NCI-H187 treated with DMSO at 0.1 percent for 48 hours (cell line): Measurements from ENCODE around the gene CREBBP.
"Not testable (repeated sequence)": the region's sequence is repeated elsewhere in the genome, so short reads cannot be mapped to it uniquely, and the experiment has no call there.

ENCODE experiments used
- DNase-seq: peaks from one replicate; lab custom pipeline; 2025; lab: John Stamatoyannopoulos, UW

CREBBP gene

DNA sequence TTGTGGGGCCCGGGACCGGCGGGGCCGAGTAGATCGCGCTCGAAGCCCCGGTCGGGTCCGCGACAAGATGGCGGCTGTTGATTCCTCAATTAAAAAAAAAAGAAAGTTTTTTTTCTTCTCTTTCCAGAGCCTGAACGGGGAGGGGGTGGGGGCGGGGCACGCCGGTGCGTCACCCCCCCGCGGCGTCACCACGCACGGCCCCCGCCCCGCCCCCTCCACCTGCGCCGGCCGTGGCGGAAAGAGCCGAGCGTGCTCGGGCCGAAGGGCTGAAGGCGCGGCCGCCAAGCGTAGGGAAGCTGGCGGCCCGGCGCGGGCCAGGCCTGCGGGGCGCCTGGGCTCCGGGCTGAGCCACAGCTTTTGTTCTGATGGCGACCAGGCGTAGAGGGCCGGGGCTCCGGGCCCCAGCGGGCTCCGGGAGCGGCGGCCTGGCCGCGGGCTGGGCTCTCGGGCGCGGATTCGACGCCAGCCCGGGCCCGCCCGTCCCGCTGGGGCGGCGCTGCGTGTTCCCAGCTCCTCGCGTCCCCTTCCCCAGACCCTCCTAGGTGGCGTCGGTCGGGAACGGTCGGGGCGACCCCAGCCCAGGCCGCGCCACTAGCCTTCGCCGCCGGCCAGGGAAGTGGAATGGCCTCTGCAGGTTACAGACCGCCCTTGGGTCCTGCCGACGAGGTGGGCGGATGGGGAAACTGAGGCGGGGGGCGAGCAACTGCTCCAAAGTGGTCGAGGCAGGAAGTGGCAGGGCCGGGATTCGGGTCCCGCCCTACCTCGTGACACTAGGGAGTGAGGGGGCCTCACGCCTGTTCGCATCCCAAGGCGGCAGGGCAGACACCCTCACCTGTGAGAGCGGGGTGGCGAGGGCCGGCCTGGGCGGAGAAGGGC, at the start of gene CREBBP:
CREBBP (minus strand) TSS at position 91 of the 876 bp plus-strand sequence. CDS start 797 bp downstream, outside the sequence.
- DNase-seq, result peak; percentile 21

DNA sequence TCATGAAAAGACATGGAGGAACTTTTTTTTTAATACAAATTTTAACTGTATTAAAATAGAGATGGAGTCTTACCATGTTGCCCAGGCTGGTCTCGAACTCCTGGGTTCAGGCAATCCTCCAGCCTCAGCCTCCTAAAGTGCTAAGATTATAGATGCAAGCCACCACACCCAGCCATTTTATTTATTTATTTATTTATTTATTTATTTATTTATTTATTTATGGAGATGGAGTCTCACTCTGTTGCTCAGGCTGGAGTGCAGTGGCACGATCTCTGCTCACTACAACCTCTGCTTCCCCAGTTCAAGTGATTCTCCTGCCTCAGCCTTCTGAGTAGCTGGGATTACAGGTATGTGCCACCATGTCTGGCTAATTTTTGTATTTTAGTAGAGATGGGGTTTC, 46.6 kb upstream of the CREBBP start:
- not testable (repeated sequence) for DNase-seq

DNA sequence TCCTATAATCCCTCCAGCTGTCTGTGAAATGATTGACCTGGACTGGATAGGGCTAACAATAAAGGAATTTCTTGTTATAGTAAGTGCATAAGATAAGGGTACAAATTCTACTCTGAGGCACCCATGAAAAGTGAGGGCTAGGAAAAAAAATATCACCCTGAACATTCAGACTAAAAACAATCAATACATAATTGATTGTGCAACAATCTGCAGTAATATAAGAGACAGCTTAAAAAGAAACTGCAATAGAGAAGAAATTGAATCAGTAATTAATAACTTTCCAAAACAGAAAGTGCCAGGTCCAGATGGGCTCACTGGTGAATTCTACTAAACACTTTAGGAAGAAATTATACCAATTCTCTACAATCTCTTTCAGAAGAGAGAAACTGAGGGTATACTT, 44.2 kb upstream of the CREBBP start:
- no peak for DNase-seq

DNA sequence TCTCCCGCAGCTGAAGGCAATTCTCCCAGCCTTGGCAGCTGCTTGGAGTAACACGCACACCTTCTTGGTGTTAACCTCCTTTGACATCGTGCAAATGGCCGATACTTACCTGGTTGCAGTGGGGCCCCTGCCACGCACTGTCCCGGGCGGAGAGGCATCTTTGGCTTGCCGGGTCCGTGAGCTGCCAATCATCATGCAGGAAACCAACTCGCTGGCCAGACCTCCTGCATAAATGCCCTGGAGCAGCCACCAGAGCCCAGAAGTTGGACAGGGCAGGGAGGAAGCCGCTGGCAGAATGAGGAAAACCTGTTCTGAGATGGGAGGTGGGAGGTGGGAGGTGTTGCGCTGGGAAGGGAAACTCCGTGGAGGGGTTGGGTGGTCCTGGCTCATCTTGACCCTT, 41.7 kb upstream of the CREBBP start:
- DNase-seq, result no peak

DNA sequence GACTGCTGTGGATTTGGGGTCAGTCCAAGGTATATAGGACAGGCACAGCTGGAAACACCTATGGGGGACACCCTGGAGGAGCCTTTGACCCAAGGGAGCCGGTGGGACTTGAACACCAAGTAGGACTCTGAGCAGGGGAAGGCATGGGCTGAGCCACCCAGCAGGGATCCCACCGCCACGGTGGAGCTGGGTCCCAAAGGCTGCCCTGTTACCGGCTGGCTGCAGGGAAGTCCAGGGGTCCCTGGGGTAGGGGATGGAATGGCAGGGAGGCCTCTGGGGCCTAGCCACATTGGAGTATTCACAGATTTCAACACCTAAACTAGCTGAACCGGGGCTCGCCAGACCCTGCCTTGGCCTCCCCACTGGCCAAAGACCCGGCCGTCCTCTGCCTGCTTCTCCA, 39.7 kb upstream of the CREBBP start:
- DNase-seq, result no peak

DNA sequence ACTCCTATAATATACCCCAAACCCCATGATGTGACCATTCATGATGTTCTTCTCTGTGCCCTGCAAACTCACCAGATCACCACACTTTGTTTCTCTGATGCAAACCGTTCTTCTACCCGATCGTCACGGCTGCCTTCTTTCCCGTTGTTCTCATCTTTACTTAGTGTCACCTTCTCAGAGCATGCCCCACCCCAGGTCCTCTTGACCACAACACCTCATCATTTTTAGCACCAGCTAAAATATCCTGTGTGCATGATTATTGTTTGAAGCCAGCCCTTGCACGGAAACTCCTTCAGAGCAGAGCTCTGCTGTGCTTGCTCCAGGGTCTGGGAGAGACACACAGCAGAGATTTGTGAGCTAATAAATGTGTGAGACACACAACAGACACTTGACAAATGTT, 38.9 kb upstream of the CREBBP start:
- no peak for DNase-seq

DNA sequence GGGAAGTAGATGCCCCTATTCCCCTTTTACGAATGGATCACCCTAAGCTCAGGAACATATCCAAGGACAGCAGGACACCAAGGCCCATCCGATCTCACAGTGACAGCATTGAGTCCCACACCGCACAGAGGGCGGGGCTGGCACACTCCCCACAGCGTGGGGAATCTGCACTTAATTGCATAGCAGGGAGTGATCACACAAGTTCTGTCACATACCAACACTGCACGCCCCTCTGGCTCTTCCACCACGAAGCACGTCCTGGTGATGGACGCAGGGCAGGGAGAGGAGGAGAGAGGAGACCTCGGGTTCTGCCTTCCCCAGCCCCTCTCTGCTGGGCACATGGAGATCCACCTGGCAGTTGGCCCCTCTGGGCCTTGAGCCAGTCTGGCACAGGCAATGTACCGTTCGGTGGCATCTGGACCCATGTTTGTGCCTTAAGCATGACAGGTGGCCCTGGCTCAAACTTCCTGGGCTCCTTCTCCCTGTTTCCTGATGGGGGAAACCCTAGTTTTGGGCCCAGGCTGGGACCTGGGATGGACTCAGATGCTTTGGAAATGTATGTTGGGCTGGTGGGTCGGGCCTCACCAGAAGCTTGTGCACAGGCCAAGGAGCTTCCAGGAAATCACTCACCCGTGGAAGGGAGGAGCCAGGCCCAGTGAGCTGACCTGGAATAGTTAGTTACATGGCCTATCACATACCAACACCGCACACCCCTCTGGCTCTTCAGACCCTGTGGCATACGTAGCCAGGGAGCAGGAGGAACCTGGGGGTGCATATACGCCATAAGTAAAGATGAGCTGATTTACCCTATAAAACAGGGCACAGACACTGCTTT, 35.1 kb upstream of the CREBBP start:
- no peak for DNase-seq

DNA sequence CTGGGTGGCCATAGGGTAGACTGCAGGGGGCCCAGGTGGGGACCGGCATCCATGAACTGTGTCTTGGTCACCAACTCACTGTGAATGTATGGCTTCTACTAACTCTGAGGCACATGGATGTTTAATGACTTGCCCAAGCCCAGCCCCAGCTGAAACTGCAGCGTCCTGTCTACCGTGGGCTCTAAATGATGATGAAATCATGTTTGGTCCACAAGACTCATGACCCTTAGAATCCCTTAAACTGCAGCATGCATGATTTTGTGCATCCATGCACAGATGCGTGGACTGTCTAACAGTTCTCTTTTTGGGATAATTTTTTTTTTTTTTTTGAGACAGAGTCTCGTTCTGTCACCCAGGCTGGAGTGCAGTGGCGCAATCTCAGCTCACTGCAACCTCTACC, 32.4 kb upstream of the CREBBP start:
- no peak for DNase-seq

DNA sequence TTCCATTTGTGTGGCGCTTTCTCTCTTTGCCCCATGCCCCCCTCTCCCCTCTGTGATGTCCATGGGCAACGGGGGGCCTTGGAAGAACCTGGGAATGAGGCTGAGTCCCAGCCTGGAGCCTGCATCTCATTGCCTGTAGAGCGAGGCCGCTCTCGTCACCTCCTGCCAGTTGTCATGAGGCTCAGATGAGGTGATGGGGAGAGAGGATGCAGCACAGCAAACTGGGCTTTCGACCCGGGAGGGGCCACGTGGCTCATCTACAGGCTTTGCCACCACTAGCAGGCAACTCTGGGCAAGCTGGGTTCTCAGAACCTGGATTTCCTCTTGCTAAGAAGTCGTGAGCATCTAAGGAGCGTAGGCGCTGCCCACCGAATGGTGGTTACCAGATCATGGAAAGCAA, 31.9 kb upstream of the CREBBP start:
- DNase-seq, result no peak

DNA sequence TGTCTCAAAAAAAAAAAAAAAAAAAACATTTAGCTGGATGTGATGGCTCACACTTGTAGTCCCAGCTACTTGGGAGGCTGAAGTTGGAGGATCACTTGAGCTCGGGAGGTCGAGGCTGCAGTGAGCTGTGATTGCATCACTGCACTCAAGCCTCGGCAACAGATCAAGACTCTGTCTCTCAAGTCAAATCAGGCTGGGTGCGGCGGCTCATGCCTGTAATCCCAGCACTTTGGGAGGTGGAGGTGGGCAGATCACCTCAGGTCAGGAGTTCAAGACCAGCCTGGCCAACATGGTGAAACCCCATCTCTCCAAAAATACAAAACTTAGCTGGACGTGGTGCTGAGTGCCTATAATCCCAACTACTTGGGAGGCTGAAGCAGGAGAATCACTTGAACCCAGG, 31.2 kb upstream of the CREBBP start:
- DNase-seq, result not testable (repeated sequence)

DNA sequence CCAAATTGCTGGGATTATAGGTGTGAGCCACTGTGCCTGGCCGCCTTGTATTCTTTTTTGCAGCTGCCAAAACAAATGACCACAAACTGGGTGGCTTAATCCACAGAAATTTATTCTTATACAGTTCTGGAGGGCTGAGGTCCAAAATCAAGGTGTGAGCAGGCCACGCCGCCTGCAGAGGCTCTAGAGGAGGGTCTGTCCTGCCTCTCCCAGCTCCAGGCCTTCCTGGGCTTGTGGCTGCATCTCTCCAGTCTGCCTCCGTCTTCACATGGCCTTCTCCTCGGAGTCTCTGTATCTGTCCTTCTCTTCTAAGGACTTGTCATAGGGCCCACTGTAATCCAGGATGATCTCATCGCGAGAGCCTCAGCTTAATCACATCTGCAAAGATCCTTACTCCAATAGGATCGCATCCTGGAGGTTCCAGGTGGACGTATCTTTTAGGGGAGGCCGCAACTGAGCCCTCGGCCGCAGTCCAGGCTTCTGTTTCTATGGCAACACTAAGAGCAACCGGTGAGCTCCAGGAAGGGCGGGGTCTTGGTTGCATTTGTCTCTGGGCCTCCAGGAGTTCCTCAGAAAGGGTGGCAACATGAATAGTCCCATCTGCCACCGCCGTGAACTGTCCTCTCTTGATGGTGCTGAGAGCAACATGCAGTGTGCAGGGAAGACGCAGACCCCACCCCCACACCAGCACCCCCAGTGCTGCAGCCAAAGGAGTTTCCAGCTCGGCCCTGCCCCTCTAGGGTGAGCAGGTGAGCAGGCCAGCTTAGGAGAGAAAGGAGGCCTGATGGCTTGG, 29.5 kb upstream of the CREBBP start:
- DNase-seq, result no peak

DNA sequence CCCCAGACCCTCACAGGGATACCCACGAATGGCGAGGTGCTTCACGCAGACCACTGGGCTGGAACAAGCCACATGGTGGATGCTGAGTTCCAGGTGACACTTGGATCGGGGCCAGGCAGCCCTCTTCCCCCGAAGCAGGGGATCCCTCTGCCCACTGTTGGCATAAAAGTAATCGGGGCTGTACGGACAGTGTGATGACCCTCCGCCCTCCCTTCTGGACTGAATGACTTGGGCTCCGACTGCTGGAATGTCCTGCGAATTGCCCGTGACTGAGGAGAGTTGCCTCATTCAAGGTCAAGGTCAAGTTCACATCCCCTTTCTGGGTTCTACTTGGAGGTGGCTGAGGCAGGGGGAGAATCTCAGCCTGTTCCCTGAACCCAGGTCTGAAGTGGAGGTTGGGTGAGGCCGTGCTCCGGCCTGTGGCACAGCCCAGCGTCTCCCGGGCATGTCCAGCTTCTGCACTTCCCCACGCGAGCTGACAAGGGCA, 28.5 kb upstream of the CREBBP start:
- DNase-seq, result no peak

DNA sequence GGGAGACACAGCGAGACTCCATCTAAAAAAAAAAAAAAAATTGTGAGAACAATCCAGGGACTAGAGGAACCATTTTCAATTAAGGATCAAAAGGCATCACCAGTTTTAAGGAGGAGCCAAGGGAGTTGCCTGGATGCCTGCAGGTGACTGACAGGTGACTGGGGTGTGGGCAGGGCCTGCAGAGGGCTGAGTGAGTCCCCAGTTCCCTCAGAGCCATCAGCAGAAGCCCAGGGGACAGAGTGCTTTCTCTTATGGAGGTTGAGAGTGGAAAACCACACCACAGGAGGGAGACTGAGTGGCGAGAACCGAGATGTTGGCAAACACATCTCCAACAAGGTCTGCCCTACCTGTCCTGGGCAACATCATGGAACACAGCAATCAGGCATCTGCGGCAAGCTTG, 27.1 kb upstream of the CREBBP start:
- no peak for DNase-seq

DNA sequence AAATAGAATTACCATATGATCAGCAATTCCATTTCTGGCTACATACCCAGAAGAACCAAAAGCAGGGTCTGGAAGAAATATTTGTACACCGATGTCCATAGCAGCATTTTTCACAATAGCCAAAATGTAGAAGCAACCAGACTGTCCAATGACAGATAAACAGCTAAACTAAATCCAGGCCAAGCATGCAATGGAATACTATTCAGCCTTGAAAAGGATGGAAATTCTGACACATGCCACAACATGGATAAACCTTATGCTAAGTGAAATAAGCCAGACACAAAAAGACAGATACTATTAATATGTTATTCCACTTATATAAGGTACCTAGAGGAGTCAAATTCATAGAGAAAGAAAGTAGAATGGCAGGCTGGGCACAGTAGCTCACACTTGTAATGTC, 25.9 kb upstream of the CREBBP start:
- DNase-seq, result no peak

DNA sequence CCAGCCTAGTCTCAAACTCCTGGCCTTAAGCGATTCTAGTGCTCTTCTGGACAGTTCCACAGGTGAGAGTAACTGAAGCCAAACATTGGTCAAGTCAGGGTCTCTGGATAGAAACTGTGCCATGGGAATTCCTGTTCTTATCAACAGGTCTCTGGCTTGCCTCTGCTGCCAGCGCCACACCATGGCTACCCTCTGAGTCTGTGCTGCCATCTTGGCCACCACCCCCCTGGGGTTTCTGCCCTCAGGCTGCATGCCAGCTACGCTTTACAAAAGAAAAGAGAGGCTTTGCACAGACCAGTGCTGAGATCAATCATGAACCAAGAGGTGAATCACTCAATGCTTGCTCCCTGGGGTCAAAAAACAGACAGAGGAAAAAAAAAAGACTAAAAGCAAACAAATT, 24.4 kb upstream of the CREBBP start:
- no peak for DNase-seq

DNA sequence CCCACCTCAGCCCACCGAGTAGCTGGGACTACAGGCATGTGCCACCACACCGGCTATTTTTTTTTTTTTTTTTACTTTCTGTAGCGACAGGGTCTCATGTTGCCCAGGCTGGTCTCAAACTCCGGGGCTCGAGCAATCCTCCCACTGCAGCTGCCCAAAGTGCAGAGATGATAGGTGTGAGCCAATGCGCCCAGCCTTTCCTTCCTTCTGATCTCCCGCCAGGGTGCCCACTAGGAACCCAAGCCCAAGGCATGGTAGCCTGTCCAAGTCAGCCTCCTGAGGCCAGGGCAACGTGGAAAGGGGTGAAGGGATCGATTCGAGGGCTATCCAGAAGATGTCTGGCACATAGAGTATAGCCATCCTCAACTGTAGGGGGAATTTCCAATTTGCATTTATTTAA, 9.6 kb upstream of the CREBBP start:
- no peak for DNase-seq

DNA sequence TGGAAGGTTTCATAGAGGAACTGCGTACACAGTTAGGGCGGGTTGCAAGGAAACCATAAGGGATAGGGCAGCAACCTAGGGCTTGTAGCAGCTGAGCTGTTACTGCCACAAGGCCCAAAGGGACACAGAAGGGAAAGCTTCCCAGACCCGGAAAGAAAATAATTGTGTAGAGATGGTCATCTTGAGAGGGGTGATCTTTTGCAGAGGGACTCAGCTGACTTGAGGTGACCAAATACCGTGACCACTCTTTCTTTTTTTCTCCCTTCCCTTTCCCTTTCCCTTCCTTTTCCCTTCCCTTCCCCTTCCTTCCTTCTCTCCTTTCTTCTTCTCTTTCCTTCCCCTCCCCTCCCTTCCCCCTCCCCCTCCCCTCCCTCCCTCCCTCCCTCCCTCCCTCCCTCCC, 8.5 kb upstream of the CREBBP start:
- no peak for DNase-seq

DNA sequence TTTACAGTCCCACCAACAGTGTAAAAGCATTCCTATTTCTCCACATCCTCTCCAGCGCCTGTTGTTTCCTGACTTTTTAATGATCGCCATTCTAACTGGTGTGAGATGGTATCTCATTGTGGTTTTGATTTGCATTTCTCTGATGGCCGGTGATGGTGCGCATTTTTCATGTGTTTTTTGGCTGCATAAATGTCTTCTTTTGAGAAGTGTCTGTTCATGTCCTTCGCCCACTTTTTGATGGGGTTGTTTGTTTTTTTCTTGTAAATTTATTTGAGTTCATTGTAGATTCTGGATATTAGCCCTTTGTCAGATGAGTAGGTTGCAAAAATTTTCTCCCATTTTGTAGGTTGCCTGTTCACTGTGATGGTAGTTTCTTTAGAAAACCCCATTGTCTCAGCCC, 5.5 kb upstream of the CREBBP start:
- not testable (repeated sequence) for DNase-seq

DNA sequence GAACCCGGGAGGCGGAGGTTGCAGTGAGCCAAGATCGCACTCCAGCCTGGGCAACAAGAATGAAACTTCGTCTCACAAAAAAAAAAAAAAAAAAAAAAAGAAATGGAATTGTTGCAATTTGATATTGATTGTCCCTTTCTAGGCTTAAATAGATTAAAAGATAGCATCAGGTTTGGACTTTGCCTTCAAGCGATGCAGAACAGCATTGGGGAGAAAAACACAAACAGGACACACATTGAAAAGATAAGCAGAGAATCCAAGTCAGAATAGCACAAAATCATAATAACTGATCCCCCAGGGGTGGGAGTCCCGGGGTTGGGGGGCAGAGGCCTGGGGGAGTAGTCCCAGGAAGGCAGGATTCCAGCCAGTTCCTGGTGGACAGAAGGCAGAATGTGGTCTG, 3.9 kb upstream of the CREBBP start:
- DNase-seq, result no peak

DNA sequence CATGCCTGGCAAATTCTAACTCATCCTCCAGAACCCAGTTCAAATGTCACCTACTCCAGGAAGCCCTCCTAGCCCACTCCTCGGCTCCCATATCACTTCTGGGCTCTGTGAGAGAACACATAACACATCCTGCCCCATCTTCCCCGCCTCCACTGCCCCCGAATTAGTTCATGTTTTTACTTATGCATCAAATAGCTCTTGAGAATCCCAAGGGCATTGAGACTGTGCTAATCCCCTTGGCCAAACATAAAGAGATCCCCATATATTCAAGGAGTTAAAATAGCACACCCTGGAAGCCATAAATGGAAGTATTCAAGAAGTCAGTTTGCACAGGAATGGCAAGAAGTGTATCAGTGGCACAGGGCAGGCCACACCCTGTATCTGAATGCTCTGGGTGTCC, 2.0 kb upstream of the CREBBP start:
- DNase-seq, result no peak

DNA sequence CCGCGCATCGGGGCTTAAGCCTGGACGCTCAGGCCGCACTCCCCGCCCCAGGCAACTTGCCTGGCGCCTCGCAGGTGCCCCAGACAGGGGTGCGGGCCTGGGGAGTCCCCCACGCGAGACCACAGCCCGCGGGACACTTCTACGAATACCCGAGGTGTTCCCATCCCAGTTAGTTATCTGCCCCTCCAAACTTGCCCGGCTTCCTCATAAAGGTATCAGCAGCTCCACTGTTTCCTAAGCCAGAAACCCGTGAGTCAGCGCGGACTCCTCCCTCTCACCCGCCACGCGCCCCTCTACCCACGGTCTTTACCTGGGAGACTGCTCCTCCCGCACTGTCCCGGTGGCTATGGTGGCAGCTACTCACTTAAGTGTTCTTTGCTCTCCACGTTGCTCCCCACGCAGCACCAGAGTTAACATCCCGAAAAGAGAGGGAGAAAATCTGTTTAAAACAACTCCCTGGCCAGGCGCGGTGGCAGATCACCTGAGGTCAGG, 1.0 kb upstream of the CREBBP start:
- DNase-seq, result no peak
